Muscle layer of duodenum (tissue), 2 donors: ENCODE data around the gene EPN3.

ENCODE experiments used
- H3K27ac ChIP-seq: one replicate; pipeline ENCODE4 v1.7.0; 2013; ENCODE audit warnings: mild to moderate bottlenecking, low read length
- H3K27me3 ChIP-seq: one replicate; pipeline ENCODE4 v1.7.0; 2013; ENCODE audit warnings: low read depth, mild to moderate bottlenecking, control low read depth, low read length
- H3K36me3 ChIP-seq, 2 donors: one replicate each; pipeline ENCODE4 v1.7.0; 2013; ENCODE audit warnings: low read length in 2 of 2, control low read depth in 1 of 2, mild to moderate bottlenecking in 1 of 2; ENCODE audit not compliant: insufficient read depth in 2 of 2, control insufficient read depth in 1 of 2
- H3K4me1 ChIP-seq, 2 donors: one replicate each; pipeline ENCODE4 v1.7.0; 2013; ENCODE audit warnings: low read length in 2 of 2, mild to moderate bottlenecking in 2 of 2, control low read depth in 1 of 2, moderate library complexity in 1 of 2; ENCODE audit not compliant: insufficient read depth in 2 of 2, control insufficient read depth in 1 of 2
- H3K4me3 ChIP-seq, 2 donors: one replicate each; pipeline ENCODE4 v1.7.0; 2013; ENCODE audit warnings: low read length in 2 of 2, low read depth in 1 of 2, mild to moderate bottlenecking in 1 of 2
- H3K9me3 ChIP-seq, 2 donors: one replicate each; pipeline ENCODE4 v1.7.0; 2013; ENCODE audit warnings: low read length in 2 of 2, control low read depth in 1 of 2, mild to moderate bottlenecking in 1 of 2; ENCODE audit not compliant: control insufficient read depth in 1 of 2
- donor health status: healthy.

The EPN3 gene

DNA sequence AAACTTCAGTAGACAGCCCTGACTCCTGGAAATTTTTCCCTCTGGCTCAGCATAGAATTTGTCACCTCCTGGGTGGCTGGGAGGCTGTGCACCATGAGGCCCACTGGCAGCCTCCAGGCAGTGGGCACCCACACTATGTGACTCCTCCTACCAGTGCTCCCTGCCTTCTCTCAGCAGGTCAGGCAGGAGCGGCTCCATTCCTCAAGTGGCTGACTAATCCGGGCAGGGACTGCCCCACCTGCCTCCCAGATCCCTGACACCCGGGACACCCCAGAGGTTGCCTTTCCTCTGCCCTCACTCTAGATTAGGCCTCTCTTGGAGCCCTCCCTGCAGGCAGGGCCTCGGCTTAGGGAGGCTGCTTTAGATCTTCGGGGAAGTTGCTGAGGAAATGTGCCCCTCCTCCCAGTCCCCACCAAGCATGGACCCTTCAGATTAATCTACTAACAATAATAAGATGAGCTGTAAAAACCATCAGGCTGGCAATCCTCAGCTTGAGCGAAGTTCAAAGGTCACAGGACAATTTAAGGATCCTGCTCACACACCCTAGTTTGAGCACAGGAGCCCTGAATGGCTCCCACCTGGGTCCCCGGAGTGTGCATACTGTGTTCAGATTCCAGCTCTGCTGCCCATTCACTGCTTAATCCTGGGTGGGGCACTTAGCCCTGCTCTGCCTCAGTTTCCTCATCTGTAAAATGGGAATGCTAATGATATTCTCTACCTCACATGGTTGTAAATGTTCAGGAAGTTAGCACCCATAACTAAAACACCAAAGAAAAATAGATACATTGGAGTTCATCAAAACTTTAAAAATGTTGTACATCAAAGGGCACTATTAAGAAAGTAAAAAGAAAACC lies 34.3 kb upstream of the EPN3 start:
- Histone ChIP-seq H3K27me3 (no peaks in the 10 kb centered on the region), H3K27ac (no peak overlapping the region), H3K4me1 (no peaks in the 10 kb centered on the region), H3K4me3 (no peak overlapping the region), H3K9me3 (no peaks in the 10 kb centered on the region), H3K36me3 (no peaks in the 10 kb centered on the region)

DNA sequence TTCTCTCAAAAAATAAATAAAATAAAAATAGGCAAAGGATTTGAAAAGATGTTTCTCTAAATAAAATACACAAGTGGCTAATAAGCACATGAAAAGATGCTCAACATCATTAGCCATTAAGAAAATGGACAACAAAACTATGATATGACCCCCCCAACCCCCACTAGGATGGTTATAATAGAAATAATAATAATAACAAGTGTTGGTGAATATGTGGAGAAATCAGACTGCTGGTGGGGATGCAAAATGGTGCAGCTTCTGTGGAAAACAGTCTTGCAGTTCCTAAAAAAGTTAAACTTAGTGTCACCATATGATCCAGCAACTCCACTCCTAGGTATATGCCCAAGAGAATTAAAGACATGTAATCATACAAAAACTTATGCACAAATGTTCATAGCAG lies 33.3 kb upstream of the EPN3 start:
- H3K4me1 ChIP-seq, result no peaks in the 10 kb centered on the region
- no peaks in the 10 kb centered on the region for H3K9me3 ChIP-seq
- H3K36me3 ChIP-seq, result no peaks in the 10 kb centered on the region
- H3K27me3 ChIP-seq, result no peaks in the 10 kb centered on the region
- no peak overlapping the region for H3K4me3 ChIP-seq
- no peak overlapping the region for H3K27ac ChIP-seq

DNA sequence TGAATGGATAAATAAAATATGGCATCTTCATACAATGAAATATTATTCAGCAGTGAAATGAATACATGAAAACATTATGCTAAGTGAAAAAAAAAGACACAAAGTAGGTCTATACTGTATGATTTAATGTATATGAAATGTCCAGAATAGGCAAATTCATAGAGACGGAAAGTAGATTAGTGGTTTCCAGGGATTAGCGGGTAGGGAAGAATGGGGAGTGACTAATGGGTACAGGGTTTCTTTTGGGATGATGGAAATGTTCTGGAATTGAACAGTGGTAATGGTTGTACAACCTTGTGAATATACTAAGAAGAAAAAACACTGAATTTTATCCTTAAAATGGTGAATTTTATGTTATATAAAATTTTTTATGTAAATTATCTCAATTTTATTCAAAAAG lies 32.8 kb upstream of the EPN3 start:
- Histone ChIP-seq H3K27ac (no peak overlapping the region), H3K36me3 (no peaks in the 10 kb centered on the region), H3K9me3 (no peaks in the 10 kb centered on the region), H3K4me1 (no peaks in the 10 kb centered on the region), H3K27me3 (no peaks in the 10 kb centered on the region), H3K4me3 (no peak overlapping the region)

DNA sequence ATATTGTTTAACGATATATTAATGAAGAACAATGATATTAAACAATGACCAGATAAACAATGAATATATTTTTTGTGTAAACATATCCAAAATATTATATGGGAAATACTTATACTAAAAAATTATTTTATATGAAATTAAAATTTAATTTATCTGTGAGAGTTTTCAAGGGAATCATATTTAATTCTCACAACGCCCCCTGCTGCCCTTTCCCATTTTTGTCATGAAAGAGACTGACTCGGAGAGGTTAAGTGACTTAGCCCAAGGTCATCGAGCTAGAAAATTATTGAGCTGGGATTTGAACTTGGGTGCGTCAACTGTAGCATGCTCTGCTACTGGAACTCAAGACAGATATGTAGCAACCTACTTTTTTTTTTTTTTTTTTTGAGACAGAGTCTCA lies 31.5 kb upstream of the EPN3 start:
- Histone ChIP-seq H3K27ac (no peak overlapping the region), H3K9me3 (no peaks in the 10 kb centered on the region), H3K4me1 (no peaks in the 10 kb centered on the region), H3K36me3 (no peaks in the 10 kb centered on the region), H3K27me3 (no peaks in the 10 kb centered on the region), H3K4me3 (no peak overlapping the region)

DNA sequence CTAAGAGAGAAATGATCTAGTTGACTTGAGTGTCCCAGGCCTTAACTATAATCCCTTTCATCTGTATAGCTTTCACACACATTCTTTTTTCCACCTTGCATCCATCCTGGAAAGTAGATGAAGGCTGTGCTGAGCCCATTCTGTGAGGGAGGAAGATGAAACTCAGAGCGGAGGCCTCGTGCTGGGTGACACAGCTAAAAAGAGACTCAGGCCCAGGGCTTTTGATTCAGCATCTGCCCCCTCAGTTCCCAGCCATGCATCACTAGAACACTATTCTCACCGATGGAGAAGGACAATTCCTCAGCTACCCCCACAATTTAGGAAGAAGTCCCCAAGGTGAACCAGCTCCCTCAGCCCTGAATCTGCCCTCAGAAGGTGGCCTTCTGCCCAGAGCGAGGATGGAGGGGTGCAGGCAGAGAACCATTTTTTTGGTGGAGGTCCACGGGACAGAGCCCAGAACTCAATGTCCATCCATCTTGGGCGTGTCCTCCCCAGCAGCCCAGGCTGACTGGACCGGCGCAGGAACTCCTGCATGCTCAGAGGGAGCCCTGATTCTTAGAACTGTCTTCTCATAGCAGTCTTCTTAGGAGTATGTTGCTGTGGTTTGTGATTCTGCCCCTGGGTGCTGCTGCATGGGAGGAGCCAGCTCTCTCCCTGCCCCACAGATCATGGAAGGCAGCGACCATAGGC lies 30.1 kb upstream of the EPN3 start:
- no peaks in the 10 kb centered on the region for H3K4me1 ChIP-seq
- no peaks in the 10 kb centered on the region for H3K27me3 ChIP-seq
- H3K27ac ChIP-seq, result peak overlapping the region; percentile 5
- H3K4me3 ChIP-seq, result no peak overlapping the region
- no peaks in the 10 kb centered on the region for H3K9me3 ChIP-seq
- H3K36me3 ChIP-seq, result no peaks in the 10 kb centered on the region

DNA sequence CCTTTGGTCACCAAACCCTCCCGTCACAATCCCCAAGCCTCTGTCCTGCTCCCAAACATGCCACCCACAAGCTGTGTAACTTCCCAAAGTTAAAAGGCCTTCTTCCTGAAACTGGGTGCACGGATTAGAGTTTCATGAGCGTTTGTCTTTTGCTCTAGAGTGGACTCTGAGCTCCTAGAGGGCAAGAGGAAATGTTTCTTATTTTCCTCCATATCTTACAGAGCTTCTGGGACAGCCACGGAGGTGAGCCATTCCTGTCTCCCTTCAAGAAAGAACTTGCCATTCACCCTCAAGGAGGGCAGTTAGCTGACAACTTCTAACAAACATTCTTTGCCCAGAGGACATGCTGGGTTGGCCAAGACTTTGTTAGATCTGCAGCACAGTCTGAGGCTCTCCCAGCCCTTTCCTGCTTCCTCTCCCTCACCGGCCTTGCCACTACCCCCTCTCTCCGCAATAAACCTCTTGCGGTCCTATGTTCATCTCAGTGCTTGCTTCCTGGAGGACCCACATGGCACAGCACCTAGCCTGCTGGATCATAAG lies 26.9 kb upstream of the EPN3 start:
- Histone ChIP-seq H3K4me1 (peaks cover 4 to 7% of the 10 kb centered on the region in 2 donors), H3K27me3 (no peaks in the 10 kb centered on the region), H3K27ac (no peak overlapping the region), H3K4me3 (no peak overlapping the region), H3K9me3 (no peaks in the 10 kb centered on the region), H3K36me3 (no peaks in the 10 kb centered on the region)

DNA sequence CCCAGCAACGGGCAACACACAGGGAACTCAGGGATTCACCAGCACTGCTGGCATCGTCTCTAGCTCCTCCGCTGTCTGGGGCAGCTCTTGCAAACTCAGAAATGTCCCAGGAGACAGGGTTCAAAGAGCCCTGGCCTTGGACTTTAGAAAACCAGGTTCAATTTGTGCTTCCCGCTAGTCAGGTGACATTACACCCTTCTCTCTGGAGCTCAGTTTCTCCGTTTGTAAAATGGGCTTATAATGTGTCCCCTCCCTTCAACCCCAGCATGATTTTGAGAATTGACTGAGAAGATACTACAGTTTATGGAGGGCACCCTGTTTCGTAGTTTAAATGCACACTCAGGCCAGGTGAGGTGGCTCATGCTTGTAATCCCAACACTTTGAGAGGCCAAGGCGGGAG lies 26.2 kb upstream of the EPN3 start:
- Histone ChIP-seq H3K4me1 (peaks cover 4 to 7% of the 10 kb centered on the region in 2 donors), H3K27me3 (no peaks in the 10 kb centered on the region), H3K4me3 (no peak overlapping the region), H3K9me3 (no peaks in the 10 kb centered on the region), H3K27ac (no peak overlapping the region), H3K36me3 (no peaks in the 10 kb centered on the region)

DNA sequence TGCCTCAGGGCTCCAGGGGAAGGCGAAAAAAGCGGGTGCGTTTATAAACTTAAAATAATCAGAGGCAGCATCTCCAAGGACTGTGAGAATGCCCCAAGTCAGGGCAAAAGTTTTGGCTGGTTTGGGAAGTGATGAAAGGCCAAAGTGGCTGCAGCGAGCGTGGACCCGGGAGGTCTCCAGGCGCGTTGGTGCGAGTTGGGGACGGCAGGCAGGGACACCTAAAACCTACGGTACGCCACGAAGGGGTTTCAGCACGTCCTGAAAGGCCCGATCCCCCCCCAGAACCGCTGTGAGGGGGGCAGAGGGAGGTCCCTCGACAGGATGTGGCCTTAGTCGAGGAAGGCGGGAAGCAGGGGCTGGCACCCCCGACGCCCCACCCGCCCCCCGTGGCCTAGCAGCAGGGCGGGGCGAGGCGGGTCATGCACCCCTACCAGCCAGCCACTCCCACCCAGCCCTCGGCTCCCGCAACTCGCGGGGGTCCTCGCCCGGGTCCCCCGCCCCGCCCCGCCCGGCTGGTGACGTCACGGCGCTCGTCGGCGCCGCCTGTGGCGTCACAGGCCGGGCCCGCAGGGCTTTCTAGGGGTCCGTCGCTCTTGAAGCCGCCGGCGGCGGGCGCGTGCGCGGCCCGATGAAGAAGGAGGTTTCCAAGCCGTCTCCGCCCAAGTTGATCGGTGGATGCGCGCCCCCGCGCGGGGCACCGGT lies 24.5 kb upstream of the EPN3 start, which contains the start of gene MYCBPAP:
MYCBPAP (plus strand) TSS at position 569 of the 702 bp plus-strand sequence. CDS start 236 bp downstream, outside the sequence.
- Histone ChIP-seq H3K36me3 (no peaks in the 10 kb centered on the region), H3K4me1 (peaks cover 4 to 7% of the 10 kb centered on the region in 2 donors), H3K27ac (peak within 1 kb of the TSS; percentile 75), H3K4me3 (peak within 1 kb of the TSS; percentile 52 to 76), H3K27me3 (no peaks in the 10 kb centered on the region), H3K9me3 (no peaks in the 10 kb centered on the region)

DNA sequence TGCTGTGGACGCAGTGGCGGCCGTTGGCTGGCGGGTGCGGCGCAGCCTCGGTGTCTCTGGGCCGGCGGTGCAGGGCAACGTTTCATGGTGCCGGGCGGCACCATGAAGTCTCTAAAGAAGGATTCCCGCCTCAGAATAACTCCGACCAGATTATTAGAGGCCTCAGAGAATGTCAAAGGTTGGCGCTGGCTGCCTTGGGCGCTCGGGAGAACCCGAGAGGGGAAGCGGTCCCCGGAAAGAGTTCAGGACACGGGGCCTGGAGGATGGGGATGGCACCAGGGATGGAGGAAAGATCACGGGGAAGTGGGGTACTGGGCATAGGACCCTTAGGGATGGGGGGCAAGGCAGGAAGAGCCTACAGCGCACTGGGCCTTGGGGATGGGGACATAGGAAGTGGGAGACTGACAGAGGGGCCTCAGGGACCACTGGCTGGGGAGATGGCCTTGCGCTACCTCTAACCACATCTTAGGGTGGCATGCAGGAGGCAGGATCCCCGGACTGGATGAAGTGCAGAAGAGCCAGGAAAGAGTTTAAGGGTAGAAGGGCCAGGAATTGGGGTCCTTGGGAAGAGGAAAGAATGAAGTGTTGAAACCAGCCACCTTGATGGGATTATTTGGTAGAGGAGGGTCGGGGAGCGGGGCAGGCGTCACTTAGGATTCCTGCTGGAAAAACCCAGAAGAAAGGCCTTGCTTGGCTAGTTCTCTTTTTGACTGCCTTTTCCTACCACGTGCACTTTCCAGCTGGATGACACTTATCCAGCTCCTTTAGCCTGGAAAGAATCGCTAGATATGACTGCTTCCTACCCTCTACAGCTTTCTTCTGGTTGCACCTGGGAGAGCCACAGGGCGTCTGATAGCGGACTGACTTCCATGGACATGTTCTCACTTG lies 23.7 kb upstream of the EPN3 start:
- Histone ChIP-seq H3K27ac (peak overlapping the region; percentile 75), H3K4me1 (peaks cover 4 to 7% of the 10 kb centered on the region in 2 donors), H3K36me3 (no peaks in the 10 kb centered on the region), H3K4me3 (peak overlapping the region; percentile 52 to 76), H3K9me3 (no peaks in the 10 kb centered on the region), H3K27me3 (no peaks in the 10 kb centered on the region)

DNA sequence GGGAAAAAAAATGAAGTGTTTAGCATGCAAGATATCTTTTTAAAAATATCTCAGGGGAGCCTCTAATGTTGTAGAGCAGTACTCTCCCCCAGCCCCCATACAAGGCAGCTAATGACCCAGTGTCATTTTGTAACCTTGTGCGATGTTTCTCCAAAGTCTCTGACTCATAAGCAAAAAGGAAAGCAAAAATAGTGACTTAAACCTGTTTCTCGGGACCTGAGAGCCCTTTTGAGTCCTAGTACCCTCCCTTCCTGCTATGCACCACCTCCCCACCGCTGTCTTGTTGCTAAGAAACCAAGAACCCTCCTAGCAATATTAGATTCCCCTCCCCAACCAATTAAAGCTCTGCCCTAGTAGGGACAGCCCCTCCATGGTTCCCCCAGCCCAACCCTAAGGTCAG lies 21.5 kb upstream of the EPN3 start:
- Histone ChIP-seq H3K27ac (no peak overlapping the region), H3K9me3 (no peaks in the 10 kb centered on the region), H3K36me3 (no peaks in the 10 kb centered on the region), H3K27me3 (no peaks in the 10 kb centered on the region), H3K4me3 (no peak overlapping the region), H3K4me1 (peaks cover 7 to 8% of the 10 kb centered on the region in 2 donors)
